Calu3 (cell line): Measurements from ENCODE around the gene PCBP1. TPM values are rescaled to one million over a fixed set of nuclear protein-coding genes. Genes with fewer than 3 reads are reported as not detected.
A peak's percentile ranks its signal among the peaks of the same experiment; 100 is the strongest.

Experiments used
- BruUV-seq: library from RNA; stranded (reverse); fragments of 400-500 nt; replicated peaks from 2 replicates; lab custom pipeline; 2021; lab: Mats Ljungman, UMichigan
- CTCF ChIA-PET: fragments of 300-600 bp; sonication (Branson Sonifier 250); formaldehyde crosslinking; loops from one replicate; lab custom pipeline; 2022; ENCODE audit warnings: antibody characterized with exemption; lab: Charles Lee
- DNase-seq: peaks from one replicate; pipeline ENCODE4 v3.0.0; 2022
- H3K27ac Mint-ChIP-seq: one replicate; pipeline ENCODE4 v1.8.0; 2022; ENCODE audit warnings: mixed read lengths; ENCODE audit not compliant: unreplicated experiment
- H3K27me3 Mint-ChIP-seq: one replicate; pipeline ENCODE4 v1.8.0; 2022; ENCODE audit warnings: mixed read lengths; ENCODE audit not compliant: unreplicated experiment
- H3K36me3 Mint-ChIP-seq: one replicate; pipeline ENCODE4 v1.8.0; 2022; ENCODE audit warnings: mild to moderate bottlenecking, moderate library complexity, mixed read lengths; ENCODE audit not compliant: insufficient read depth, unreplicated experiment
- H3K4me1 Mint-ChIP-seq: one replicate; pipeline ENCODE4 v1.8.0; 2022; ENCODE audit warnings: mild to moderate bottlenecking, low read depth, mixed read lengths; ENCODE audit not compliant: unreplicated experiment
- H3K4me3 Mint-ChIP-seq: one replicate; pipeline ENCODE4 v1.8.0; 2022; ENCODE audit warnings: mild to moderate bottlenecking, low read depth, moderate library complexity, mixed read lengths; ENCODE audit not compliant: unreplicated experiment
- H3K9me3 Mint-ChIP-seq: one replicate; pipeline ENCODE4 v1.8.0; 2022; ENCODE audit warnings: low read depth, mixed read lengths; ENCODE audit not compliant: unreplicated experiment
- intact Hi-C: fragments of 100-400 bp; cut with micrococcal nuclease; formaldehyde crosslinking; loops from one replicate; pipeline ENCODE4 v1.10.0; 2022; ENCODE audit not compliant: unreplicated experiment
- total RNA-seq: library from RNA; stranded (reverse); gene quantifications from 2 replicates; pipeline ENCODE4 v1.2.3, GENCODE V29; 2022
- TF ChIP-seq, protein P1 (sequence below): fragments of 200-600 bp; IDR thresholded peaks from one replicate; pipeline ENCODE4 v1.8.0; 2022; ENCODE audit warnings: antibody characterized with exemption; ENCODE audit not compliant: unreplicated experiment

The PCBP1 gene
- total RNA-seq, 1 experiment from 2014 or later = 252 TPM

DNA sequence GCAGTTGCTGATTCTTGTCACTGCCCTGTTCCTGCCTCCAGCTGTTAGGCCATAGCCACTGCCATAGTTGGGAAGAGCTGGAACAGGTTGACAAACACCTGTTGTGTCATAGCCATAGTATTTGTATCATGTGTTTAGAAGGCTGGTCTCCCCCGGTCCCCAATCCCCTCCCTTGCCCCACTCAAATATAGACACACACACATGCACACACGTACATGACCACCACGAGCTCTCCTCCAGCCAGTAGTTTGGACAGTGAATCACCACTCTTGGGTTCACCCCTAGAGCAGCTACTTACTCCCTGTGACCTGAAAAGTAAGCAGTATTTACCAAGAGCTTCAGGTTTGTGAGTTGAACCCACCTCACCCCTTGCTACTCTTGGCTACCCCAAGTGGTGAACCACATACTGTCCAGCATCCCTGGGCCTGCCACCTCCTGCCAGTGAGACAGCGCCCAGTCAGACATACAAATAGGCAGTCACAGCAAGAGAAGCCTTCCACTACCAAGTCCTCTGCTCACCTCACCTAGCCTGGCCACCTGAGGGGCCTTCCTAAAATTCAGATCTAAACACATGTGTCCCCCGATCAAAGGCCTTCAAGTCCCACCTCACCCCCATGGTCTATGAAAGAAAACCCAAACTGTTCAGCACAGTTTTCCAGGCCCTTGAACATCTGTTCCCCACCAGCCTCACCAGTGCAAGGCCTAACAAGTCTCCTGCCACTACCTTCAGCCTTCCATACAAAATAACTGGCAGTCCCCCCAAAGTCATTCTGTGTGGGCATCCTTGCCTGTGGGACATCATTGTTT lies 7.1 kb downstream of the PCBP1 start:
- H3K27ac Mint-ChIP-seq = peak overlapping the region; percentile 73
- H3K4me1 Mint-ChIP-seq = peaks cover 32% of the 10 kb centered on the region
- TF ChIP-seq, protein P1, sequence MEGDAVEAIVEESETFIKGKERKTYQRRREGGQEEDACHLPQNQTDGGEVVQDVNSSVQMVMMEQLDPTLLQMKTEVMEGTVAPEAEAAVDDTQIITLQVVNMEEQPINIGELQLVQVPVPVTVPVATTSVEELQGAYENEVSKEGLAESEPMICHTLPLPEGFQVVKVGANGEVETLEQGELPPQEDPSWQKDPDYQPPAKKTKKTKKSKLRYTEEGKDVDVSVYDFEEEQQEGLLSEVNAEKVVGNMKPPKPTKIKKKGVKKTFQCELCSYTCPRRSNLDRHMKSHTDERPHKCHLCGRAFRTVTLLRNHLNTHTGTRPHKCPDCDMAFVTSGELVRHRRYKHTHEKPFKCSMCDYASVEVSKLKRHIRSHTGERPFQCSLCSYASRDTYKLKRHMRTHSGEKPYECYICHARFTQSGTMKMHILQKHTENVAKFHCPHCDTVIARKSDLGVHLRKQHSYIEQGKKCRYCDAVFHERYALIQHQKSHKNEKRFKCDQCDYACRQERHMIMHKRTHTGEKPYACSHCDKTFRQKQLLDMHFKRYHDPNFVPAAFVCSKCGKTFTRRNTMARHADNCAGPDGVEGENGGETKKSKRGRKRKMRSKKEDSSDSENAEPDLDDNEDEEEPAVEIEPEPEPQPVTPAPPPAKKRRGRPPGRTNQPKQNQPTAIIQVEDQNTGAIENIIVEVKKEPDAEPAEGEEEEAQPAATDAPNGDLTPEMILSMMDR = no peak
- peaks cover 11% of the 10 kb centered on the region for H3K36me3 Mint-ChIP-seq
- intact Hi-C loops = no loop called here
- no peak overlapping the region for H3K4me3 Mint-ChIP-seq
- H3K27me3 Mint-ChIP-seq = no peaks in the 10 kb centered on the region
- CTCF ChIA-PET = interaction anchor here (0.6 to 1.3 kb wide), 5 partner anchors 10 to 887 kb away, joined by 3 to 8 read pairs (median 4); no protein-coding TSS in a partner anchor
- DNase-seq = no peak
- H3K9me3 Mint-ChIP-seq = no peaks in the 10 kb centered on the region
- BruUV-seq = TSS peak; percentile 87

GRCh38 chr2:70094978-70095719 lies 7.9 kb downstream of the PCBP1 start:
- intact Hi-C loops = no loop called here
- no peak for DNase-seq
- no TSS peak for BruUV-seq

DNA sequence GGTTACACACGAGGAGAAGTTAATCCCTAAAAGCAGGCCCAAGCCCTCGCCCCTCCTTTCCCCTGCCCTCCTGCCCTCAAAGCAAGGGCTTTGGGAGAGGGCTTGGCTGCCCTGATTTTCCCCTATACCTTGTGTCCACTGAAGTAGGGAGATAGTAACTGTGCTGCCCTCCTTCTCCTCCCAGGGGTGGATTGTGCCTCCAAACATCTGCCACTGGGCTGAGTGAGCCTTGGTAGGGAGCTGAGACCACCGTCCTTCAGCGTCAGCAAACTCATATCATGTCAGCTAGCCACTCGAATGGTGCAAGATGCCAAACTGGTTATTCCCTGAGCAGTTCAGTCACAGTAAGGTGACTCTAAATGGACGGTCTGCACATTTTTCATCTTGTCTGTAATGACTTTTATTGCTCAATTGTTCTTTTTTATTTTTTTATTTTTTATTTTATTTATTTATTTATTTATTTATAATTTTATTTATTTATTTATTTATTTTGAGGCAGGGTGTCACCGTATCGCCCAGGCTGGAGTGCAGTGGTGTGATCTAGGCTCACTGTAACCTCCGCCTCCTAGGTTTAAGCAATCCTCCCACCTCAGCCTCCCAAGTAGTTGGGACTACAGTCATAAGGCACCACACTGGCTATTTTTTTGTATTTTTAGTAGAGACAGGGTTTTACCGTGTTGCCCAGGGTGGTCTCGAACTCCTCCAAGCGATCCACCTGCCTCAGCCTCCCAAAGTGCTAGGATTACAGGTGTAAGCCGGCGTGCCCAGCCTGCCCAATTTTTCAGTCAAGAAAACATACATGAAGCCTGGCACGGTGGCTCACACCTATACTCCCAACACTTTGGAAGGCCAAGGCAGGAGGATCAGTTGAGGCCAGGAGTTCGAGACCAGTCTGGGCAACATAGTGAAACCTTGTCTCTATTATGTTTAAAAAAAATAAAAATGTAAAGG lies 8.7 kb downstream of the PCBP1 start:
- no peak overlapping the region for H3K4me3 Mint-ChIP-seq
- H3K36me3 Mint-ChIP-seq = no peaks in the 10 kb centered on the region
- H3K27ac Mint-ChIP-seq = peak overlapping the region; percentile 73
- H3K27me3 Mint-ChIP-seq = no peaks in the 10 kb centered on the region
- CTCF ChIA-PET = interaction anchor here (0.6 to 1.3 kb wide), 2 partner anchors 8 to 52 kb away, joined by 3 to 4 read pairs; no protein-coding TSS in a partner anchor
- H3K9me3 Mint-ChIP-seq = no peaks in the 10 kb centered on the region
- DNase-seq = no peak
- H3K4me1 Mint-ChIP-seq = peaks cover 20% of the 10 kb centered on the region
- no TSS peak for BruUV-seq
- TF ChIP-seq, protein P1 = no peak
- intact Hi-C loops = no loop called here

More at GRCh38 chr2:70094978-70095719, 7.9 kb downstream of the PCBP1 start:
- peak overlapping the region; percentile 73 for H3K27ac Mint-ChIP-seq
- no peaks in the 10 kb centered on the region for H3K9me3 Mint-ChIP-seq
- TF ChIP-seq, protein P1 = no peak
- peaks cover 26% of the 10 kb centered on the region for H3K4me1 Mint-ChIP-seq
- H3K36me3 Mint-ChIP-seq = peaks cover 4% of the 10 kb centered on the region
- H3K4me3 Mint-ChIP-seq = no peak overlapping the region
- no peaks in the 10 kb centered on the region for H3K27me3 Mint-ChIP-seq
- CTCF ChIA-PET = interaction anchor here (0.6 to 1.3 kb wide), 2 partner anchors 9 to 181 kb away, joined by 4 to 8 read pairs; no protein-coding TSS in a partner anchor
